GM21619 (cell line): ENCODE measurements around the gene CNTN6.

Experiments used
- ATAC-seq: cut with Tn5 transposase; IDR thresholded peaks from one replicate; pipeline ENCODE4 v1.9.1; 2021; ENCODE audit not compliant: unreplicated experiment

Gene CNTN6

GRCh38 chr3:1400571-1400970 is 307.7 kb downstream of the CNTN6 start:
- ATAC-seq, result no peak

- no peak for ATAC-seq
Measured at GRCh38 chr3:1404270-1404962, 311.6 kb downstream of the CNTN6 start.

GRCh38 chr3:1406250-1406649 is 313.4 kb downstream of the CNTN6 start:
- no peak for ATAC-seq

GRCh38 chr3:1421577-1421976 is 328.8 kb downstream of the CNTN6 start:
- ATAC-seq, result peak; percentile 68

GRCh38 chr3:1423566-1424089 is 330.8 kb downstream of the CNTN6 start:
- ATAC-seq, result no peak

- no peak for ATAC-seq
Measured at GRCh38 chr3:1439395-1439794, 346.6 kb downstream of the CNTN6 start.

- no peak for ATAC-seq
Measured at GRCh38 chr3:1442271-1442670, 349.4 kb downstream of the CNTN6 start.

GRCh38 chr3:1444195-1444594 is 351.4 kb downstream of the CNTN6 start:
- no peak for ATAC-seq

GRCh38 chr3:1446531-1446930 is 353.7 kb downstream of the CNTN6 start:
- no peak for ATAC-seq

- no peak for ATAC-seq
Measured at GRCh38 chr3:1447452-1447851, 354.6 kb downstream of the CNTN6 start.

- ATAC-seq, result no peak
Measured at GRCh38 chr3:1448443-1448842, 355.6 kb downstream of the CNTN6 start.
